ENCODE measurements around the gene PDE5A.

DNA sequence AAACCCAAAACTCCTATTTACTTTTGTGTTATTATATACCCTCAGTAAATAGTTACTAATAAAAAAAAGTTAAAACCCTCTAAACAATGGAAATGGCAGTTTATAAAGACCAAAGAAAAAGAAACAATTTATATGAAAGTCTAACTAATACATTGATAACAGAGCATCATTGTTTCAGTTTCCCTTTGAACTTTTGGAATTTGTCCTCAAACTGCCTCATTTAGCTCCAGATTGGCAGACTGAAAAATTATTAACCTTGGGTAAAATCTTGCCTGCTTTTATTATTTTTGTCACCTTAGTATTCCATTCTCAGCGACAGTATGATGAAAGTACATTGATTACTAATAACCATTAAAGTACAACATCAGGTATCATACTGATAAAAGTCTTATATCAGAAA is 124.0 kb downstream of the PDE5A start:
- TF ChIP-seq CTCF (IDR thresholded peaks at IDR 0.05) (no peak), POLR2A (IDR thresholded peaks at IDR 0.05) (no peak)

Measured in adrenal gland (tissue), 5 donors.